ENCODE data around the gene MAP2K5.

DNA sequence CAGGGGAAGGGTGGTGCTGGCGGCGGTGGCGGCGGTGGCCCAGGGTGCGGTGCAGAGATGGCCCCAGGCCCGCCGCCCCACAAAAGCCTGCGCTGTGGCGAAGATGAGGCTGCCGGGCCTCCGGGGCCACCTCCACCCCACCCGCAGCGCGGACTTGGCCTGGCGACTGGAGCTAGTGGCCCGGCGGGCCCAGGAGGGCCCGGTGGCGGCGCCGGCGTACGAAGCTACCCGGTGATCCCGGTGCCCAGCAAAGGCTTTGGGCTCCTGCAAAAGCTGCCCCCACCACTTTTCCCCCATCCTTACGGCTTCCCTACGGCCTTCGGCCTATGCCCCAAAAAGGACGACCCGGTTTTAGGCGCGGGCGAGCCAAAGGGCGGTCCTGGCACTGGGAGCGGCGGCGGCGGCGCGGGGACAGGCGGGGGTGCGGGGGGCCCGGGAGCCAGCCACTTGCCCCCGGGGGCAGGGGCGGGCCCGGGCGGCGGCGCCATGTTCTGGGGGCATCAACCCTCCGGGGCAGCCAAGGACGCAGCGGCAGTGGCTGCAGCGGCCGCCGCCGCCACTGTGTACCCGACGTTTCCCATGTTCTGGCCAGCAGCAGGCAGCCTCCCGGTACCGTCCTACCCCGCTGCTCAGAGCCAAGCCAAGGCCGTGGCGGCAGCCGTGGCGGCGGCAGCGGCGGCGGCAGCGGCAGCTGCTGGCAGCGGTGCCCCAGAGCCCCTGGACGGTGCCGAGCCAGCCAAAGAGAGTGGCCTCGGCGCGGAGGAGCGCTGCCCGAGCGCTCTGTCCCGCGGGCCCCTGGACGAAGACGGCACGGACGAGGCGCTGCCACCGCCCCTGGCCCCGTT is 284.4 kb downstream of the MAP2K5 start:
- TF ChIP-seq, protein P1, sequence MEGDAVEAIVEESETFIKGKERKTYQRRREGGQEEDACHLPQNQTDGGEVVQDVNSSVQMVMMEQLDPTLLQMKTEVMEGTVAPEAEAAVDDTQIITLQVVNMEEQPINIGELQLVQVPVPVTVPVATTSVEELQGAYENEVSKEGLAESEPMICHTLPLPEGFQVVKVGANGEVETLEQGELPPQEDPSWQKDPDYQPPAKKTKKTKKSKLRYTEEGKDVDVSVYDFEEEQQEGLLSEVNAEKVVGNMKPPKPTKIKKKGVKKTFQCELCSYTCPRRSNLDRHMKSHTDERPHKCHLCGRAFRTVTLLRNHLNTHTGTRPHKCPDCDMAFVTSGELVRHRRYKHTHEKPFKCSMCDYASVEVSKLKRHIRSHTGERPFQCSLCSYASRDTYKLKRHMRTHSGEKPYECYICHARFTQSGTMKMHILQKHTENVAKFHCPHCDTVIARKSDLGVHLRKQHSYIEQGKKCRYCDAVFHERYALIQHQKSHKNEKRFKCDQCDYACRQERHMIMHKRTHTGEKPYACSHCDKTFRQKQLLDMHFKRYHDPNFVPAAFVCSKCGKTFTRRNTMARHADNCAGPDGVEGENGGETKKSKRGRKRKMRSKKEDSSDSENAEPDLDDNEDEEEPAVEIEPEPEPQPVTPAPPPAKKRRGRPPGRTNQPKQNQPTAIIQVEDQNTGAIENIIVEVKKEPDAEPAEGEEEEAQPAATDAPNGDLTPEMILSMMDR (IDR thresholded peaks at IDR 0.05) = no peak
- TF ChIP-seq POLR2A (IDR thresholded peaks at IDR 0.05) = no peak

All from right lobe of liver (tissue), 4 donors.